HEK293T (cell line): Measurements from ENCODE around the gene TSPAN7.

Experiments
- CTCF ChIA-PET: fragments of 350-600 bp; formaldehyde crosslinking; extraction: SDS; loops from one replicate; lab custom pipeline; 2021; ENCODE audit warnings: antibody characterized with exemption, inconsistent platforms; lab: Yijun Ruan, JAX
- POLR2A ChIA-PET: fragments of 350-600 bp; formaldehyde crosslinking; extraction: SDS; loops from one replicate; lab custom pipeline; 2020; ENCODE audit warnings: antibody characterized with exemption, inconsistent platforms; lab: Yijun Ruan, JAX
- DNase-seq: peaks from one replicate; pipeline ENCODE4 v3.0.0; 2012; ENCODE audit warnings: mixed read lengths; ENCODE audit errors: extremely low spot score
- ARNT ChIP-seq: fragments of 450-650 bp; IDR thresholded peaks from 2 replicates; pipeline ENCODE4 v1.6.1; 2017; ENCODE audit warnings: mild to moderate bottlenecking
- BHLHE40 ChIP-seq: fragments of 450-650 bp; IDR thresholded peaks from 2 replicates; pipeline ENCODE4 v1.6.1; 2016; ENCODE audit warnings: mild to moderate bottlenecking, moderate library complexity, borderline replicate concordance
- CTBP1 ChIP-seq: fragments of 450-650 bp; IDR thresholded peaks from 2 replicates; pipeline ENCODE4 v1.6.1; 2016; ENCODE audit warnings: borderline replicate concordance
- ELF4 ChIP-seq: fragments of 450-650 bp; IDR thresholded peaks from 2 replicates; pipeline ENCODE4 v1.6.1; 2017; ENCODE audit warnings: antibody characterized with exemption
- FOXA1 ChIP-seq: fragments of 450-650 bp; IDR thresholded peaks from 2 replicates; pipeline ENCODE4 v1.6.1; 2016; ENCODE audit warnings: mild to moderate bottlenecking
- FOXK2 ChIP-seq: fragments of 450-650 bp; IDR thresholded peaks from 2 replicates; pipeline ENCODE4 v1.6.1; 2016; ENCODE audit warnings: mild to moderate bottlenecking
- FOXM1 ChIP-seq: fragments of 450-650 bp; IDR thresholded peaks from 2 replicates; pipeline ENCODE4 v1.6.1; 2017; ENCODE audit warnings: mild to moderate bottlenecking, borderline replicate concordance
- HDGF ChIP-seq: fragments of 450-650 bp; IDR thresholded peaks from 2 replicates; pipeline ENCODE4 v1.6.1; 2017; ENCODE audit warnings: antibody characterized with exemption, borderline replicate concordance
- L3MBTL2 ChIP-seq: fragments of 450-650 bp; conservative IDR thresholded peaks from 2 replicates; pipeline ENCODE4 v1.6.1; 2016; ENCODE audit warnings: mild to moderate bottlenecking
- LEF1 ChIP-seq: fragments of 450-650 bp; IDR thresholded peaks from 2 replicates; pipeline ENCODE4 v1.6.1; 2017; ENCODE audit warnings: mild to moderate bottlenecking, borderline replicate concordance
- NFRKB ChIP-seq: fragments of 450-650 bp; IDR thresholded peaks from 2 replicates; pipeline ENCODE4 v1.6.1; 2016; ENCODE audit warnings: mild to moderate bottlenecking, moderate library complexity
- SP1 ChIP-seq: fragments of 450-650 bp; IDR thresholded peaks from 2 replicates; pipeline ENCODE4 v1.6.1; 2017
- SUZ12 ChIP-seq: fragments of 450-650 bp; IDR thresholded peaks from 2 replicates; pipeline ENCODE4 v1.6.1; 2016; ENCODE audit warnings: mild to moderate bottlenecking
- TARDBP ChIP-seq: fragments of 450-650 bp; IDR thresholded peaks from 2 replicates; pipeline ENCODE4 v1.6.1; 2016
- ZNF384 ChIP-seq: fragments of 450-650 bp; IDR thresholded peaks from 2 replicates; pipeline ENCODE4 v1.6.1; 2016
- TF ChIP-seq, protein P1 (sequence below): fragments of 450-650 bp; IDR thresholded peaks from 2 replicates; pipeline ENCODE4 v1.6.1; 2016

TSPAN7 gene

DNA sequence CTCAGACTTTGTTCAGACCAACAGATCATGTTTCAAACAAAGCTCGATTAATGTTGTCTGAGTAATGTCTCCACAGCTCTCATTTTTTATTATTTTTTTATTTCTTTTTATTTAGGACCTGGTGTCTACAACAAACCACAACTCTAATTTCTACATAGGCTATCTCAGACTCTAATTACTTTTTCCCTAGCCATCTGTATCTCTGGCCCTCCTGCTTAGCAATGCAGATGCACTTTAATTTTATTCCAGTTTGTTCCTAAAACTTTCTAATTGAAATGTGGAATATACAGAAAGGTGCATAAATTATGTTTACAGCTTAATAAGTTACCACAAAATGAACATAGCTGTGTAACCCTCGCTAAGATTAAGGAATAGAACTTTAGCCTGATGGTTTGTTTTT, 120.8 kb downstream of the TSPAN7 start:
- ChIA-PET CTCF (interaction anchor here (1.7 kb wide), 1 partner anchor 28 kb away, joined by 4 read pairs; no protein-coding TSS in a partner anchor), POLR2A (no interaction called here)
- TF ChIP-seq SUZ12 = no peak
- no peak for DNase-seq

DNA sequence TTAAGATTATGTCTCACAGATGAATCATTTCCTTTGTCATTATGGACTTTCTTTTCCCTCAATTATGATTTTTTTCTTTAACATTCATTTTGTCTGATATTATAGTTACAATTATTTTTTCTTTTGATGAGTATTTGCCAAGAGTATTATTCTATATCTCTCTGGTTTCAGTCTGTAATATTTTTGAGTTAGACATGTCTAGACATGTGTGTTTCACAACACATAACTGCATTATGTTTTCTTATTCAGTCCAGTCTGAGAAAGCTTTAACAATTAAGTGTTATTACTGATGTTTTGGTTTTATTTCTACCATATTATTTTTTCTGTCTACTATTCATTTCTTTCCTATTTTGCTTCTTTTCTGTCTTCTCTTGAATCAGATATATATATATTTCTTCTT, 131.6 kb downstream of the TSPAN7 start:
- DNase-seq = no peak
- ChIA-PET POLR2A (no interaction called here), CTCF (no interaction called here)
- TF ChIP-seq CTBP1 (no peak), SP1 (no peak), ELF4 (no peak), ZNF384 (no peak)

DNA sequence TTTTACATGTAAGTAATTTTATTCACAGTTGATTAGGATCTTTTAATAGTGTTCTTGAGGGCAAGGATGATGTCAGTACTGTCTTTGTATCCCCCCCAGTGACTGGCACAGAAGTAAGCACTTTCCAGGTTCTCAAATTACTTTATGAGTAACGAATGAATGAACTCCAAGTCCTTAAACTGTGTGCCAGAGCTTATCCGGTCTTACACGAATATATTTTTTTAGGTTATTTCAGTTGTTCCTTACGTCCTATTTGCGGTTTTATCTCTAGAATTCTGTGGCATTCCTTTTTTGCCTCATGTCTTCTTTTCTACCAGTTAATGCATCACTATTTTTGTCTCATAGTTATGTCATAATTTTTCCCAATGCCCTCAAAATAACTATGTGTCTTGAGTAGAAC, 133.1 kb downstream of the TSPAN7 start:
- no peak for TF ChIP-seq FOXM1
- no peak for TF ChIP-seq TARDBP
- no peak for TF ChIP-seq ARNT
- TF ChIP-seq, protein P1, sequence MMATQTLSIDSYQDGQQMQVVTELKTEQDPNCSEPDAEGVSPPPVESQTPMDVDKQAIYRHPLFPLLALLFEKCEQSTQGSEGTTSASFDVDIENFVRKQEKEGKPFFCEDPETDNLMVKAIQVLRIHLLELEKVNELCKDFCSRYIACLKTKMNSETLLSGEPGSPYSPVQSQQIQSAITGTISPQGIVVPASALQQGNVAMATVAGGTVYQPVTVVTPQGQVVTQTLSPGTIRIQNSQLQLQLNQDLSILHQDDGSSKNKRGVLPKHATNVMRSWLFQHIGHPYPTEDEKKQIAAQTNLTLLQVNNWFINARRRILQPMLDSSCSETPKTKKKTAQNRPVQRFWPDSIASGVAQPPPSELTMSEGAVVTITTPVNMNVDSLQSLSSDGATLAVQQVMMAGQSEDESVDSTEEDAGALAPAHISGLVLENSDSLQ = no peak
- TF ChIP-seq SP1 = no peak
- no peak for TF ChIP-seq FOXA1
- ChIA-PET POLR2A (no interaction called here), CTCF (no interaction called here)
- no peak for DNase-seq

DNA sequence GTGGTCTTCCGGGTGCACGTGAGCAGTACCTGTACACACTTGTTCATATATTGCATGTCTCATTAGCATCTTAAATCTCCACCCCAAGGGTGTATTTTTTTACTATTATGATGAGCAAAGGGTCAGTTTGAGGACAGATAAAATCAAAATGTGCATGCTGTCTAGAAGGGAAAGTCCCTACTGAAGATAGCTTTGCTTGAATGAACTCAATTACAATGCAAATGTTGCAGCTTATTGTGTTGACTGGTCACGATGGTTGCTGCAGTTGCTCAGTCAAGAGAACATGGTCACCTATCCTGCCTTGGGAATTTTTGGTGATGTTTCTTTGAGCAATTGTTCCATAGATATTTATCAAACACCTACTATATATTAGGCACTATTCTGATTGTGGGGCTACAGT, 136.1 kb downstream of the TSPAN7 start:
- DNase-seq = no peak
- POLR2A ChIA-PET = no interaction called here
- CTCF ChIA-PET = no interaction called here
- TF ChIP-seq SP1 = no peak
- no peak for TF ChIP-seq ELF4
- TF ChIP-seq FOXM1 = no peak
- no peak for TF ChIP-seq NFRKB

DNA sequence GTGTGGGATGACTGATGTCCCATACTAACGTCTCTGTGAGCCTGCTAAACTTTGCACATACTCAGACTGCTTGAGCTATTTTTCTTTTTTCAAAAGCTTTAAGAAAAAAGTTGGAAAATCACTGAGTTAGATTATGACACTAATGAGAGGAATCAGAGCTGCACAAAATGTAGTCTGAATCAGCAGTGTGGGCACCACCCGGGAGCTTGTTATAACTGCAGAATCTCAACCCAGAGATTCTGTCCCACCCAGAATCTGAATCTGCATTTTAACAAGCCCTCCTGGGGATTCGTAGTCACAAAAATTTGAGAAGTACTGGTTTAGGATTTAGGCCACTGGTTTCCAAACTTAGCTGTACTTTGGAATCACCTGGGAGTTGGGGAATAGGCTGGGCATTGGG, 137.8 kb downstream of the TSPAN7 start:
- DNase-seq = no peak
- no peak for TF ChIP-seq L3MBTL2
- TF ChIP-seq SUZ12 = no peak
- TF ChIP-seq ELF4 = no peak
- TF ChIP-seq ARNT = no peak
- no peak for TF ChIP-seq TARDBP
- POLR2A ChIA-PET = no interaction called here
- CTCF ChIA-PET = interaction anchor here (0.6 to 0.7 kb wide), 2 partner anchors 21 to 34 kb away, joined by 3 to 4 read pairs; no protein-coding TSS in a partner anchor

DNA sequence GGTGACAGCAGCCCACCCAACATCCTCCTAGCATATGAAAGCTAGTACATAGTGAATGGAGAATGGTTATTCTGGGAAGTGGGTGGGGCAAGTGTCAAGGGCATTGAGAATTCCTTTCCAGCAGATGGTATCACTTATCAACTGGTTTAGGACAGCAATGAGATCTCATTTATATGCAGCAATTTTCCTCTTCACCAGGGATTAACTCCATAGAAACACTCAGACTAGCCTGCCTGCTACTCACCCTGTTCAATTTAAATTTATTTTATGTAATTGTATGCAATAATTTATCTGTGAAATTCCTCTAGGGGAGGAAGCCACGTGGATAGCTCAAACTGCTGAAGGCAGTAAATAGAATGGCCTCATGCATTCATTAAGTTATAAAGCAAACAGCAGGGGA, 138.4 kb downstream of the TSPAN7 start:
- ChIA-PET CTCF (interaction anchor here (0.7 kb wide), 1 partner anchor 35 kb away, joined by 3 read pairs; no protein-coding TSS in a partner anchor), POLR2A (no interaction called here)
- TF ChIP-seq FOXK2 (no peak), FOXA1 (no peak)
- DNase-seq = no peak

DNA sequence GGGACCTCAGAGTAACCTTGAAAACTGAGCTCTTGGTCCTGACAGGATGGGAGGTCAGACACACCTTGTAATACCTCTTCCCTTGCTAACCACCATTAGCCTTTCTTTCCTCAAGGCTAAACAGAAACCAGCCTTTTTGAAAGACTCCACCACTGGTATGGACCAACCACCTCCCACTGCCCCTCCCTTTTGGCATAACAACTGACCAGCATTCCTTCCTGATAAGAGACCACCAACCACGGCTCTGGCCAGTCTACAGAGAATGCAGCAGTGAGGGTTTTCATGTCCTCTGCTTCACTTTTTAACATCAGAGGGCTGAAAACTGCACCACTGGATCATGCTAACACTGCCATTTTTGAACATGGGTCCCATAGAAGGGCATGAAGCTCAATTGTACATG, 139.7 kb downstream of the TSPAN7 start:
- POLR2A ChIA-PET = no interaction called here
- CTCF ChIA-PET = no interaction called here
- no peak for DNase-seq
- TF ChIP-seq CTBP1 (no peak), LEF1 (no peak), NFRKB (no peak), ARNT (no peak), SUZ12 (no peak), SP1 (no peak), BHLHE40 (no peak)
- TF ChIP-seq, protein P1 = no peak

DNA sequence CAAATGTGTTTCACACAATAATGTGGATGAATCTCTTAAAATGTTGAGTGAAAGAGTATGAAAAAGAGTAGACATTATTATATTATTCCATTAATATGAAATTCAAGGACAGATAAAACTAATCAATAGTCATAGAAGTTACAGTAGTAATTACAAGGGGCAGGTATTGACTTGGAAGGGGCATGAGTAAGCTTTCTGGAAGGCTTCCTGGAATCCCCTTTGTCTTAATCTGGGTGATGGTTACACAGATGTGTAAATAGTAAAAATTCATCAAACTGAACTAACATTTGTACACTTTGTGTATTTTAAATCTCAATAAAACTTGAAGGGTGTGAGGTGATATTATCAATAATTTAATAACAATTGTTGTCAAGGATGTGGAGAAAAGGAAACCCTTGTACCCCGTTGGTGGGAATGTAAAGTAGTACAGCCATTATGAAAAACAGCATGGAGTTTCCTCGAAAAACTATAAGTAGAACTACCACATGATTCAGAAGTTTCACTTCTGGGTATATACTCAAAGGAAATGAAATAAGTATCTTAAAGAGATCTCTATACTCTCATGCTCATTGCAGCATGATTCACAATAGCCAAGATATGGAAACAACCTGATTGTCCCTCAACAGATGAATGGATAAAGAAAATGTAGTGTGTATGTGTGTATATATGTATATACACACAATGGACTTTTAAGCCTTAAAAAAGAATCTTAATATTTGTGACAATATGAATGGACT, 143.0 kb downstream of the TSPAN7 start:
- no peak for DNase-seq
- CTCF ChIA-PET = no interaction called here
- TF ChIP-seq LEF1 = no peak
- no peak for TF ChIP-seq SP1
- no peak for TF ChIP-seq FOXA1
- no peak for TF ChIP-seq FOXM1
- TF ChIP-seq ELF4 = no peak
- TF ChIP-seq BHLHE40 = no peak
- TF ChIP-seq FOXK2 = no peak
- TF ChIP-seq, protein P1 = no peak
- TF ChIP-seq SUZ12 = no peak
- no peak for TF ChIP-seq L3MBTL2
- TF ChIP-seq ZNF384 = no peak
- TF ChIP-seq NFRKB = no peak
- TF ChIP-seq HDGF = no peak
- no peak for TF ChIP-seq CTBP1
- TF ChIP-seq TARDBP = no peak
- no peak for TF ChIP-seq ARNT
- POLR2A ChIA-PET = no interaction called here
